ENCODE measurements around the gene SIX1. TPM values are rescaled to one million over a fixed set of nuclear protein-coding genes. Genes with fewer than 3 reads are reported as not detected.

Gene SIX1
- total RNA-seq, 1 experiment from 2014 or later, result 2.5 TPM

- ChIA-PET POLR2A (no interaction called here), RAD21 (ENCODE audit: low non-redundant PET in 1 of 2, low total read pairs in 2 of 2, uncharacterized antibody in 2 of 2, unreplicated experiment in 2 of 2) (no interaction called here), CTCF (no interaction called here)
- no TSS peak for BruUV-seq (replicated peaks)
- Histone ChIP-seq H3K36me3 (ENCODE audit: control insufficient read depth in 1 of 2, insufficient read depth in 2 of 2, low read length in 2 of 2) (no peaks in the 10 kb centered on the region), H3K9me3 (ENCODE audit: control insufficient read depth in 1 of 2, insufficient read depth in 1 of 2, low read depth in 1 of 2, low read length in 2 of 2) (no peaks in the 10 kb centered on the region), H3K27ac (ENCODE audit: low read depth, low read length) (no peak overlapping the region), H2AFZ (ENCODE audit: low read depth, low read length, poor library complexity, severe bottlenecking) (no peak overlapping the region), H3K4me3 (replicated peaks in 1 of 2; ENCODE audit: low read depth in 1 of 2, low read length in 2 of 2) (no peak overlapping the region), H3K9ac (ENCODE audit: low read length) (no peak overlapping the region), H3K4me1 (ENCODE audit: control insufficient read depth in 1 of 2, insufficient read depth in 2 of 2, low read length in 2 of 2) (no peaks in the 10 kb centered on the region), H4K20me1 (ENCODE audit: insufficient read depth) (no peaks in the 10 kb centered on the region), H3K4me2 (ENCODE audit: low read length) (no peak overlapping the region), H3K79me2 (ENCODE audit: insufficient read depth, low read length) (no peaks in the 10 kb centered on the region), H3K27me3 (ENCODE audit: insufficient read depth, low read length) (no peaks in the 10 kb centered on the region), H3K9me2 (ENCODE audit: insufficient read depth) (no peaks in the 10 kb centered on the region)
- ATAC-seq, result no peak
- intact Hi-C loops (cut with micrococcal nuclease), result no loop called here
- no peak for DNase-seq (ENCODE audit: low read depth, low spot score)
- TF ChIP-seq EGR1 (IDR thresholded peaks at IDR 0.05; ENCODE audit: low read depth) (no peak), SP1 (IDR thresholded peaks at IDR 0.05; ENCODE audit: low read depth) (no peak), SRF (IDR thresholded peaks at IDR 0.05; ENCODE audit: low read depth) (no peak)
Measured at GRCh38 chr14:60637479-60638315, 11.6 kb downstream of the SIX1 start.

- Histone ChIP-seq H3K4me2 (ENCODE audit: low read length) (no peak overlapping the region), H3K27me3 (ENCODE audit: insufficient read depth, low read length) (no peaks in the 10 kb centered on the region)
- no peak for TF ChIP-seq POLR2AphosphoS5 (IDR thresholded peaks at IDR 0.05; ENCODE audit: low read depth, low read length)
- TF ChIP-seq EZH2phosphoT487 (IDR thresholded peaks at IDR 0.05; ENCODE audit: borderline replicate concordance), result no peak
- TF ChIP-seq ZFX (IDR thresholded peaks at IDR 0.05), result no peak
- no peak for TF ChIP-seq CBX3 (IDR thresholded peaks at IDR 0.05; ENCODE audit: low read depth)
- TF ChIP-seq MAX (IDR thresholded peaks at IDR 0.05), result no peak
- no peak for TF ChIP-seq RAD21 (IDR thresholded peaks at IDR 0.05; ENCODE audit: low read depth)
- TF ChIP-seq SIN3A (IDR thresholded peaks at IDR 0.05; ENCODE audit: low read depth), result no peak
- no peak for TF ChIP-seq REST (IDR thresholded peaks at IDR 0.05; ENCODE audit: low read depth)
- no peak for TF ChIP-seq ZBTB33 (IDR thresholded peaks at IDR 0.05; ENCODE audit: extremely low read depth, insufficient replicate concordance, low read length)
Measured at GRCh38 chr14:60636879-60637478, 12.3 kb downstream of the SIX1 start.

More at GRCh38 chr14:60636879-60637478, 12.3 kb downstream of the SIX1 start:
- H3K9me2 ChIP-seq (ENCODE audit: insufficient read depth), result no peaks in the 10 kb centered on the region
- intact Hi-C loops (cut with micrococcal nuclease), result no loop called here
- no peak overlapping the region for H3K9ac ChIP-seq (ENCODE audit: low read length)
- no peak overlapping the region for H3K4me3 ChIP-seq (replicated peaks in 1 of 2; ENCODE audit: low read depth in 1 of 2, low read length in 2 of 2)
- no peaks in the 10 kb centered on the region for H3K79me2 ChIP-seq (ENCODE audit: insufficient read depth, low read length)
- ChIA-PET RAD21 (ENCODE audit: low non-redundant PET in 1 of 2, low total read pairs in 2 of 2, uncharacterized antibody in 2 of 2, unreplicated experiment in 2 of 2) (interaction anchor here in 1 of 2 experiments (0.6 kb wide), 1 partner anchor 21 kb away, joined by 3 read pairs; no protein-coding TSS in a partner anchor), CTCF (no interaction called here), POLR2A (no interaction called here)
- H3K9me3 ChIP-seq (ENCODE audit: control insufficient read depth in 1 of 2, insufficient read depth in 1 of 2, low read depth in 1 of 2, low read length in 2 of 2), result no peaks in the 10 kb centered on the region
- DNase-seq (ENCODE audit: low read depth, low spot score) (no peak), ATAC-seq (no peak)
- no peaks in the 10 kb centered on the region for H3K4me1 ChIP-seq (ENCODE audit: control insufficient read depth in 1 of 2, insufficient read depth in 2 of 2, low read length in 2 of 2)
- H2AFZ ChIP-seq (ENCODE audit: low read depth, low read length, poor library complexity, severe bottlenecking), result no peak overlapping the region
- BruUV-seq (replicated peaks), result no TSS peak
- H3K27ac ChIP-seq (ENCODE audit: low read depth, low read length), result no peak overlapping the region
- no peaks in the 10 kb centered on the region for H3K36me3 ChIP-seq (ENCODE audit: control insufficient read depth in 1 of 2, insufficient read depth in 2 of 2, low read length in 2 of 2)
- H4K20me1 ChIP-seq (ENCODE audit: insufficient read depth), result no peaks in the 10 kb centered on the region
